COLO829 (cell line): ENCODE measurements around the gene LRRC57.
"Not testable (repeated sequence)": the region's sequence is repeated elsewhere in the genome, so short reads cannot be mapped to it uniquely, and the experiment has no call there.

Experiments used
- DNase-seq: peaks from one replicate; pipeline ENCODE4 v3.0.0; 2012; ENCODE audit warnings: low spot score

Gene LRRC57

DNA sequence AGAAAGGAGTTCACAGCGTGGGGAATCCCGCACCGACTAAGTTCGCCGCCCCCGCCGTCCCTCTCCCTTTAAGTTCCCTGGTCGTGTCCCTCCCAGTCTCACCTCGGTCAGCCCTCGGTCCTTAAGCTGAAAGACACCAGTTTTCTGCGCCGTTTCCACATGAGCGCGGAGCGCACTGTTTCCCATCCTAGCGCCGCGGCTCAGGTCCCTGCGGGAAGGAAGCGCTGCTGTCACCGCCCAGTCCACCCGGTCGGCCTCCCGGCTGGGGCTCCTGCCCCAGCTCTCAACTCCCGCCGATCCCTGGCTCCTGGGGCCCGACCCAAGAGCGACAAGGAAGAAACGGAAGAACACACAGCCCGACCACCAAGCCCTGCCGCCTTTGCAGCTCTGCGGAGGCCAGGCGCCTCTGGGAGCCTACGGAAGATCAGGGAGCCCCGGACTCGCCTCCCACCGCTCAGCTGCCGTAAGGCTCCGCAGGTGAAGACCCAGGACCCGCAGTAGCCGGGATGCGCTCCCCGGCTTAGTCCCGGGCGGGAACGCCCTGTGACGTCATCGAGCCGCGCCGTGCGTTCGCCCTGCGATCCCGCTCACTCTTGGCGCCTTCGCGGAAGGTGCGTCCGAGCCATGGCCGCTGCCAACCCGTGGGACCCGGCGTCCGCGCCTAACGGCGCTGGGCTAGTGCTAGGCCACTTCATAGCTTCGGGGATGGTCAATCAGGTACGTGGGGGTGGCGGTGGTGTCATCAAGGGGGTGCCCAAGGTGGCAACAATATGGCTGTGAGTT lies at the start of gene LRRC57, which contains the start of gene HAUS2:
LRRC57 (minus strand) TSS at position 545 of the 783 bp plus-strand sequence; CDS start at position 186, 359 bp downstream.
HAUS2 (plus strand) TSS at position 590 of the 783 bp plus-strand sequence; CDS start at position 625, 35 bp downstream.
- DNase-seq: peak; percentile 56

DNA sequence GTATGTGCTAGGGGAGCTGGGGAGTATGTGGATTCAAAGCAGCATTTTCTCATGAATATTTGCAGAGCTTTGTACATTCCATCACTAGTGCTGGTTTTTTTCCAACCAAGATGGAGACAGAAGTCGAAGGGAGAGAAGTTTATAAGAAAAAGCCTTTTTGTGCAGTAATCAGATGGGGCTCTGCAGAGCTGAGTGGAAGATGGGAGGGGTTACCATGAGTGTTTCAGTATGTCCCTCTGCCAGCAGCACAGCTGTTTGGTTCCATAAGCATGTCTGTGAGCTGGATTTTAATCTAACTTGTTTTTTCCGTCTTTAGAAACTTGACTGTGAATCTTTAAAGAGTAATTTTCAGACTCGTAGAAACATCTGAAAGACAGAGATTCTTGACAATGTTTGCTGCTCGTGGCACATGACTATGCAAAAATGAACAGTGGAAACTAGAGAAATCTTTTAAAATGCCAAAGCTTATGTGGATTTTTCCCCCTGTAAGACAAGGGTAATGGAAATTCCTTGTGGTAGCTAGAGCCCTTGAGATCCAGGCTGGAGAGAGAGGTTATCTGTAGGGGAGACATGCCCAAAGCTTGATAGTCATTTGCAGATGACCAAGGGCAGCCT lies 47.1 kb upstream of the LRRC57 start:
- DNase-seq: no peak

DNA sequence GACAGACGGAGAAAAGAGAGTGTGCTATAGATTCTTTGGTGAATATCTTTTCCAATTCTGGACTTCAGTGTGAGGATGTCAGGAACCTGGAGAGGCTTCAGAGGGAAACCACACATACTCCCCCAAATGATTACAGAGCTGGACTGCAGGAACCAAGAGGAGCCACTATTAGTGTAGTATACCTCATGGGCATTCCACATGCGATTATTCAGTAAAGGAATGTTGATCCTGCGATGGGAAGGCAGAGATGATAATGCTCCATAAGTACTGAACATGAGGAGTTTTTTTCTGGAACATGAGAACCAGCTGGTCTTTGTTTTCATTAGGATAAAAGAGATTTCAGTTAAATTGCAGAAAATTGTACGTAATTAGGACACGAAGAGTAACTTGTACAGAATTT lies 45.5 kb upstream of the LRRC57 start:
- no peak for DNase-seq

DNA sequence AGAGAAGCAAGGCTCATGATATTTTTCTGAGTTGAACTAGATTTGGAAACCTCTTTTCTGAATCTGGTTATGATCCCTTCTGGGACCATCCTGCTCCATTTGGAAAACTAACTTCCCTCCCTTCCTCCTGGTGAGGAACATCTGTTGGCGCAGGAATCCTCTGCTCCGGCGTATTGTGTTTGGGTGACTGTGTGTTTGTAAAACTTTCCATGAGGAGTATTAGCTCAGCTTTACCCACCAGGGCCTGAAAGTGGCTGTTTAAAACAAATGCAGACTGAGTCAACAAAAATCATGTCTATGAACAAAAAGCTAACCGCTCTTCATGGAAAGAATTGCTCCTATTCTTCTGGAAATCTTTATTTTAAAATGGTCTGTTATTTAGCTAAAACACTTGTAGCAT lies 44.5 kb upstream of the LRRC57 start:
- DNase-seq: no peak

DNA sequence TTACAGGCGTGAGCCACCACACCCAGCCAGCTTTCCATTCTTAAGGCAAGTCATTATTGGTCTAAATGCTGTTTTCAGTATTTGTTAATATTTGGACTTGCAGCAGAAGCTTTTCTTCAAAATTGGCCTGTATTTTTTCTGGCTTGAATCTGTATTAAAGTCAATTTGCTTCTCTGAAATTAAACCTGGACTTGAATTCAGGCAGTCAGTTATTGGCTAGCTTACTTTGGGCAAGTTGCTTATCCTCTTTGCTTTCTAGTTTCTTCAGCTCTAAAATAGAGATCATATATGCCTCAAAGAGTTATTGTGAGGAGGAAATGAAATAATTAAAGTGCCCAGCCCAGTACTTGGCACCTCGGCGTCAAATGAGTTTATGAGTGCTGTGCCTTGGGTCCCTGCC lies 44.1 kb upstream of the LRRC57 start:
- DNase-seq: no peak

DNA sequence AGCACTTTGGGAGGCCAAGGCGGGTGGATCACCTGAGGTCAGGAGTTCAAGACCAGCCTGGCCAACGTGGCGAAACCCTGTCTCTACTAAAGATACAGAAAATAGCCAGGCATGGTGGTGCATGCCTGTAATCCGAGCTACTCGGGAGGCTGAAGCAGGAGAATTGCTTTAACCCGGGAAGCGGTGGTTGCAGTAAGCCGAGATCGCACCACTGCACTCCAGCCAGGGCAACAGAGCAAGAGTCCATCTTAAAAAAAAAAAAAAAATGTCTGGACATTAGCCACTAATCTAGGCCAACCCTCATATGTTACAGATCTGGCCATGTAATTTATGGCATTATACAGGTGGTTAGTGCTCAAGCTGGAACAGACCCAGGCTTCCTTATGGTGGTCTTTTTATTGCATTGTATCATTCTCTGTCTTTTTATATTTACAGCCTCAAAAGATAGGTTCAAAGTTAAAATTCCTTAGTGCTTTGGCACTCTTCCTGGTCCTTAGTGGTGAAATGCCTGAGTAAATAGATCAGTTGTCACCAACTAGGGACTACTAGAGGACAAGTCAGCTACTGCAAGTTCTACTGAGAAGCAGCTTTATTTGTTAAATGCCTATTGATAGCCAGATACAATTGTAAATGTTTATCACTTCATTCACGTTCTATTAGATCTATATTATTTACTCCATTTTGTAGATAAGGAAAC lies 42.8 kb upstream of the LRRC57 start:
- DNase-seq: no peak

DNA sequence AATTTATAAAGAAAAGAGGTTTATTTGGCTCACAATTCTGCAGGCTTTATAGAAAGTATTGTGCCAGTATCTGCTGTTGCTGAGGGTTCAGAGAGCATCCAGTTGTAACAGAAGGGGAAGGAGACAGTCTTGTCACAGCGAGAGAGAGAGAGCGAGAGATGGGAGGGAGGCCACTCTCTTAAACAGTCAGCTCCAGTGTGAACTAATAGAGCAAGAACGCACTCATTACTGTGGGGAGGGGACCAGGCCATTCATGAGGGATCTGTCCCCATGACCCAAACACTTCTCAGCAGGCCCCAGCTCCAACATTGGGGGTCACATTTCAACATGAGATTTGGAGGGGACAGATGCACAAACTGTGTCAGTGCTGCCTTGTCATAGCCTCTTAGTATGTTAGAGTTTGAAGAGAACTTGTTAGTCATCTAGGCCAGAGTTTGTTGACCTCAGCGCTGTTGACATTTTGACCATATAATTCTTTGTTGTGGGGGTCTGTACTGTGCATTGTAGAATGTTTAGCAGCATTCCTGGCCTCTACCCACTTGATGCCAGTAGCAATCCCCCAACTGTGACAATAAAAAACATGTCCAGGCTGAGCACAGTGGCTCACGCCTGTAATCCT lies 42.1 kb upstream of the LRRC57 start:
- DNase-seq: no peak

DNA sequence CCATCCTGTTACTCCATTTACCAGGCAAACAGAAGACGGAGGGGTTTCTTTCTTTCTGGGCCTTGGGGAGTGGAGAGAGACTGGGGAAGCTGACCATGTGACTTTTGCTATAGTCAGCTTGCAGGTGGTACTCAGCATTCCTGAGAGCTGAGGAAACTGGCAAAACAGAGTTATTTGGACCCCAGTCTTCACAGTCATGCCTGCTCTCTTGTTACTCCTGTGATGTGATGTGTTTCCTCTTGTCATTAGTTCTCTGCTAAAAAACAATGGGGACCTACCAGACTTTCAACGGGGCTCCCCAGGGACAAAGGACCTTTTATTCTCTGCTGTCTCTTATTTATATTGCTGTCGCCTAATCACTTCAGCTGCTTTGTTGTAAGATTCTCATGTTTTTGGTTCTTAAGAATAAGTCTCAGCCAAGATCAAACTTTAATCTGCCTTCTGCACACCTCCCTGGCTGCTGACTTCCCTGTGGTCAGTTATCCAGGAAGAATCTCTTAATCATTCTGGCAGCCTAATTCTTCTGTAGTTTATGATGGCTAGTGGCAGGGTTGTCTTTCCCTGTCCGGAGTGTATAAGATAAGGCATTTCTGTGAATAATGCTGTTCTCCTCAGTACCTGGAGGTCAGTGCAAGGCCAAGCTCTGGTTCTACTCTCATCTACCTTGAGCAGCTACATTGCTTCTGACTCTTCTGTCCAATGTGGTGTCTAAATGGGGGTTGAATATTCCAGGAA lies 35.6 kb upstream of the LRRC57 start:
- no peak for DNase-seq

DNA sequence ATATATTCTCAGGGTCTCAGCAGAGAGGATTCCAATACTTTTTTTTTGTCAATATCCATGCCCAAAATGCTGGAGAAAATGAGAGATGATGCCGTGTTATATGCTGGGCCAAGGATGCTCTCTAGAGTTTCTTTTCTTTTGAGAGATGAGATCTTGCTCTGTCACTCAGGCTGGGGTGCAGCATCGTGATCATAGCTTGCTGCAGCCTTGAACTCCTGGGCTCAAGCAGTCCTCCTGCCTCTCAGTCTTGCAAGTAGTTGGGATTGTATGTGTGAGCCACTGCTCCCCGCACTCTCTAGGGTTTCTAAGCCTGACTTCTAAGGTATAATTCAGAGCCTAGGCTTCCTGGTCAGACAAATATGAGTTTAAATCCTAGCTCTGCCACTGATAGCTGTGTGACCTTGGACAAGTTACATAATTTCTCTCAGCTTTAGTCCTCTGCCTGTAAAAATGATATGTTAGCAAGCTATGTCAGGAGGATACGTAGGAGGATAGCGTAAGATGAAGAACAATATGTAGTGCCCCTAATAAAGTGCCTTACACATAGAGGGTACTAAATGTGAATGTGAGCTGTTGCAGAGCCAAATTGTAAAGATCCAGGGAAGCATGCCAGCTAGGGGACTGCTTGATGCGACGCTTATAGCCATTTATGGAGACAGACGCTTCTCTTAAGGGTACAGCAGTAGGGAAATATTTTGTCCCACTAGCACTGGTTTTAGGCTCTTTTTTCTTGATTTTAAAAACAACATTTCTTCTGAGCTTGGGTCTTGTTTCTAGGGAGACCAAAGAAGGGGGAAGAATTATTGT lies 34.2 kb upstream of the LRRC57 start:
- no peak for DNase-seq

DNA sequence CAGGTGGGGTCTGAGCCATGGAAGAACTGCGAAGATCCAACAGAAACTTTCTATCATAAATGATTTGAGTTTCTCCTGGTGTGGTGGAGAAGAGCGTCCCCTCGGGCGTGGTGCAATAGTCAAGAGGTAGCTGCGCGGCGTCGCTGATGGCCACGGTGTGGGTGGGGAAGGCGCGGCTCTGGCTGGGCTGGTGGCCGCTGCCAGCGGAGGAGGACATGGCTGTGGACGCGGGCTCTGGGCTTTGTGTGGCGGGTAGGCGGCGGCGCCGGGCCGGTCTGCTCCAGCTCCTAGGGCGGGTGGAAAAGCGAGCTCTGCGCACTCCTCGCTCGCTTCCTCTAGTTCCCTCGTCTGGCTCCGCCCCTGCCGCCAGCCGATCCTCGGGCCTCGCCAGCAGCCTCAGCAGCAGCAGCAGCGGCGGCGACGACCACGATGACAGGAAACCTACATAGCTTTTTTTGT lies 32.7 kb upstream of the LRRC57 start:
- no peak for DNase-seq

DNA sequence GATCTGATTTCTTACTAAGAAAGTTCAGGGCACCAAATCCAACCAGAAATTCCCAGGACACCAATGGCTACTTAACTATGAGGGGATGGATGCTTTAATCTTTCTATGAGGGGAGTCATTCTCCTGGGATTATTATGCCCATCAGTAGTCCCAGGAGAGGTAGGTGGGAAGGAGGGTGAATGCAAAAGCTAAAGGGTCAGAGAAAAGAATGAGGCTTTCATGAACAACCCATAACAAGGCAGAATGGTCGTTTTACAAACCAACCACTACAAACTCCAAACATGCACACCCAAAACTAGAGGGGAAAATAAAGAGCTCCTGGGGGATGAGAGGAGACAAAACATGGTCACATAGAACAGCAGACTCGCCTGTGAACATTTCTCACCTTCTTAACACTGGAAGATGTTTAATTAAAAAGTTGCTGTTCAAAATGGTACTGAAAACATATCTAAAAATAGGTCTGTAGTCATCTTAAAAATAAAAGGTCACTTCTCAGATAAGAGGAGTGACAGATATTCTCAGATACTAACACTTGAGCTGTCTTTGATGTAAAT lies 30.5 kb upstream of the LRRC57 start:
- no peak for DNase-seq

DNA sequence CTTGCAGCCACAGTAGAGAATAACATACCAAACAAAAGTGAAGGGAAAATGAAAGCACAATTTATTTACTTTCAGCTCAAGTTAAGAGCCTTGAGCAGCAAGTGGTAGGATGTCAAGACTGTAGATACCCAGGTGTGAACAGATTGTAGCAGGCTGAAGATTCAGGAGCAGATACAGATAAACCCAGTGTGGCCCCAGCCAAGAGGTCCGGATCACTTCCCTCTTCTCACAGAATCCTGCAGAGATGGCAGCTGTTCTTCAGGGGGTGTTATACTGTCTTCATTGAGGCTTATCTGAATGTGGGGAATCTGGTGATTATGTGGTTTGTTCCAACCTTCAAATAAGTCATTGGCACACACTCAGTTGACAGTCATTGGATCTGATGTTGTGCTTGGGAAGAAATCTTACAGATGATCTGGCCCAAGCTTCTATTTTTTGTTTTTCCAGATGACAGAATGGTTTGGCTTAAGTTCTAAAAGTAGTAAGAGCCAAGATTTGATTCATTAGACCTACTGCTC lies 29.0 kb upstream of the LRRC57 start:
- DNase-seq: no peak

DNA sequence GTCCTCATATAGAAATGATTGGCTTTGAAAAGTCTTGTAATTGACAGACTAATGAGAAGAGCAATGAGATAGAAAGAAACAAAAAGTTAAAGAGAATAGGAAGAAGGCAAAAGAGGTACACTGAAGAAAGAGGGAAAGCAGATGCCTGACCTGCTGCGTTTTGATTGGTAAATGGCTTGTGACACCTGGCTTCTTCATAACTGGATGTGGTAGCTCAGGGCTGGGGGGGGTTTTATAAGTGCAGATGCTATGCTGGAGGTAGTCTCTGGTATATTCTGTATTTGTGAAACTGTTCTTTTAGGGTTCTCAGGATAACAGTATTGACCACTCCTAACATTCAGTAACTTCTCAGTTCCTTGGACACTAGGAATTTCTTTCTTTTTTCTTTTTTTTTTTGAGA lies 28.2 kb upstream of the LRRC57 start:
- DNase-seq: no peak

DNA sequence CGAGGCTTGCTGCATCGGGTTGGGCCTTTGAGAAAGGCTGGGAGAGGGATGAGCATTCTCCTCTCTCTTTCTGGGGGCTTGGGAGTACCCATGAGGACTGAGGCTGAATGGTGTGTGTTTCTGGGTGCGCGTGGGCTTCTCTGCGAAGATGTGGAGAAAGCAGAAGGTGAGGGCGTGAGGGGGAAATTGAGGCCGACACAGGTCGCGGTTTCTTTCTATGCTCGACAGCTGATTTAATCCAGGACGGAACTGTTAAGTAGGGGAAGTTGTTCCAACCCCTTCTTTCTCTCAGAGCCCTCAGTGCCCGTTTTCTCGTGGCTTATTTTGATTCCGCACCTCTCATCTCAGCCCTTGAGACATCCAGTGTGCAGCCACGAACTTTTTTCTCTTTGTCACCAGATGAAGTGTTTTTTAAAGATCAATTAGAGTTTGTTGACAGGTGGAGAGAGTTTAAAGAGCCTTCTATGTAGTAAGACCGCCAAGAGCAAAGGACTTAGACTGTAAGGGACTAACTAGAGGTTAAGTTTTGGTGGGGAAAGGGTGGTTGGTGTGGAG lies 27.5 kb upstream of the LRRC57 start:
- DNase-seq: no peak

DNA sequence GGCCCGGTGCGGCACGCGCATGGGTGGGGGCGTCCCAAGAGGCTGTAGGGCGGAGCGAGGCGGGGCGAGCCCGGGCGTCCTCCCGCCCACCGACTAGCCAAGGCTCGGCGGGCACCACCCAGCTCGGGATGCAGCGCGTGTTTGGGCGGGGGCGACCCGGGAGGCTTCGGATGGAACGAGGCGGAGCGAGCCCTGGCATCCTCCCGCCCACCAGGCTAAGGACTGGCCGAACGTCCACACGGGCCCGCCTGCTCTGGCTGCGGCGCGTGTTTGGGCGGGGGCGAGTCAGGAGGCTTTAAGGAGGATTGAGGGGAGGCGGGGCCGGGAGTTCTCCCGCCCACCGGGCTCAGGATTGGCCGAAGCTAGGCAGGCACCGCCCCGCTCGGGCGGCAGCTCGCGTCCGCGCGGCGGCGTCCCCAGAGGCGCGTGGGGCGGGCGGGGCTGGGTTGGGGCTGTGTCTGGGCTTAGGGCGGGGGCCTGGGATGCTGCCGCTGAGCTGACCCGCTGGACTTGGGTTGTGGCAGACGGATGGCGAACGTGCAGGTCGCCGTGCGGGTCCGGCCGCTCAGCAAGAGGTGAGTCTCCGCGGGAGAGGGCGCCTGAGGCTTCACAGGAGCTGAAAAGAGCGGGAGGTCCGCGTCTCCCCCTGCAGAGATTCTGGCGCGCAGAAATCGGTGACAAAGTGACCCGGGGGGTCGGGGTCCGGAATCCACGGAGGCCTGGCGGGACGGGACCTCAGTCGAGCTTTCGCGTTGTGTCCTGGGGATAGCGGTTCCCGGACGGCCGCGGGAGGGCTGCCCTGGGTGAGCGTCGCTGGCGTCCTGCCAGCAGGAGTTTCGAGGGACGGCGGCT lies 26.8 kb upstream of the LRRC57 start, which contains the start of gene STARD9:
STARD9 (plus strand) TSS at position 419 of the 852 bp plus-strand sequence; CDS start at position 529, 110 bp downstream.
- DNase-seq: peak; percentile 93

DNA sequence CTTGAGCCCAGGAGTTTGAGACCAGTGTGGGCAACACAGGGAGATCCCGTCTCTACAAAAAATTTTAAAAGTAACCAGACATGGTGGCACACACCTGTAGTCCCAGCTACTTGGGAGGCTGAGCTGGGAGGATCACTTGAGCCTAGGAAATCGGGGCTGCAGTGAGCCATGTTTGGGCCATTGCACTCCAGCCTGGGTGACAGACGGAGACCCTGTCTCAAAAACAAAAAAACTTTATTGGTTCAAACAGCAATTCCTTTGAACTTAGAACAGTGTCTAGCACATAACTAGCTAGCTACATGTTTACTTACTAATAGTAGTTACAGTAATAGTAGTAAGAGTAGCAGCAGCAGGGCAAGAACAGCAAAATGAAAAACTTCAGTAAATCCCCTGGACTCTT lies 10.1 kb upstream of the LRRC57 start:
- no peak for DNase-seq

DNA sequence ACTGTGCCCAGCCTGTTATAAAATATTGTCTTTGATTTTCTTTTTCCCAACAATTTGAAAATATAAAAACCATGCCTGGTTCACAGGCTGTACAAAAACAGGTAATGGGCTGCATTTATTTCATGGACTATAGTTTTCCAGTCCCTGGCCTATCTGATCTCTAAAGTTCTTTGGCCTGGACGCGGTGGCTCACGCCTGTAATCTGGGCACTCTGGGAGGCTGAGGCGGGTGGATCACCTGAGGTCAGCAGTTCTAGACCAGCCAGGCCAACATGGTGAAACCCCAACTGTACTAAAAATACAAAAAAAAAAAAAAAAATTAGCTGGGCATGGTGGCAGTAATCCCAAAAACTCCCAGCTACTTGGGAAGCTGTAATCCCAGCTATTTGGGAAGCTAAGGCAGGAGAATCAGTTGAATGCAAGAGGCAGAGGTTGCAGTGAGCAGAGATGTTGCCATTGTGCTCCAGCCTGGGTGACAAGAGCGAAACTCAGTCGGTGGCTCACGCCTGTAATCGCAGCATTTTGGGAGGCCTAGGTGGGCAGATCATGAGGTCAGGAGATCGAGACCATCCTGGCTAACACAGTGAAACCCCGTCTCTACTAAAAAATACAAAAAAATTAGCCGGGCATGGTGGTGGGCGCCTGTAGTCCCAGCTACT lies 8.1 kb upstream of the LRRC57 start:
- not testable (repeated sequence) for DNase-seq

DNA sequence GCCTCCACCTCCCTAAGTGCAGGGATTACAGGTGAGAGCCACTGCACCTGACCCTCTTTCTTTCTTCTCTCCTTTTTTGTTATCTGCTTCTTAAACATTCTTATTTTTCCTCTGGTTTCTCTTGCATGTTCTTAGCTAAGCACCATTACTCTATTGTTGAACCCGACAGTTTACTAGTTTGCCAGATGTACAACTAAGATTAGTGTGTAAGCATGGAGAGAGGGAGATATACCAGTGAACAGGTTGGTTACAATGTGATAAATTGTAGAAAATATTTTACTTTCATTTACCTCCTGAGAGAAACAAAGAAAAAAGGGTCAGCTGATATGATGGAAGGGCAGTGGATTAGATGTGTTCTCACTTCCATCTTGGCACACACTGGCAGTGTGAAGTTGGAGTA lies 5.0 kb upstream of the LRRC57 start:
- DNase-seq: no peak
